ENCODE data around the gene RAD9A. TPM values are rescaled to one million over a fixed set of nuclear protein-coding genes. Genes with fewer than 3 reads are reported as not detected.

RAD9A gene
- total RNA-seq, 1 donor from 2014 or later = 28.9 TPM

GRCh38 chr11:67352546-67353316 lies 39.1 kb upstream of the RAD9A start:
- TF ChIP-seq CTCF (IDR thresholded peaks at IDR 0.05) = no peak
- H3K27ac ChIP-seq = peak overlapping the region; percentile 94
- DNase-seq = peak; percentile 82
- peaks cover 62% of the 10 kb centered on the region for H3K4me1 ChIP-seq
- intact Hi-C loops (cut with DNase I) = loop anchor here (5.0 kb wide), 1 partner anchor 35 kb away; no protein-coding TSS in a partner anchor
- peak; percentile 50 to 53 for ATAC-seq
- H3K4me3 ChIP-seq = peak overlapping the region; percentile 79
- no peaks in the 10 kb centered on the region for H3K27me3 ChIP-seq (ENCODE audit: low read depth)
- no peaks in the 10 kb centered on the region for H3K36me3 ChIP-seq
- H3K9me3 ChIP-seq = no peaks in the 10 kb centered on the region

- ATAC-seq (peak; percentile 95), DNase-seq (peak; percentile 99)
- no peaks in the 10 kb centered on the region for H3K9me3 ChIP-seq
- H3K36me3 ChIP-seq = no peaks in the 10 kb centered on the region
- H3K27ac ChIP-seq = peak within 1 kb of the TSS; percentile 94
- TF ChIP-seq CTCF (IDR thresholded peaks at IDR 0.05) = no peak
- no peaks in the 10 kb centered on the region for H3K27me3 ChIP-seq (ENCODE audit: low read depth)
- peaks cover 68% of the 10 kb centered on the region for H3K4me1 ChIP-seq
- peak within 1 kb of the TSS; percentile 79 for H3K4me3 ChIP-seq
- intact Hi-C loops (cut with DNase I) = loop anchor here (5.0 kb wide), 1 partner anchor 34 kb away; no protein-coding TSS in a partner anchor
Measured at GRCh38 chr11:67353317-67354074, 38.3 kb upstream of the RAD9A start, which contains the start of gene POLD4. Gene POLD4, minus strand, starts transcription at chr11:67353546. Its CDS starts 147 bp downstream, at chr11:67353399.

GRCh38 chr11:67354075-67355022 lies 37.4 kb upstream of the RAD9A start:
- H3K9me3 ChIP-seq = no peaks in the 10 kb centered on the region
- DNase-seq (peak; percentile 61), ATAC-seq (peak; percentile 2 to 3)
- no peaks in the 10 kb centered on the region for H3K27me3 ChIP-seq (ENCODE audit: low read depth)
- peak overlapping the region; percentile 79 for H3K4me3 ChIP-seq
- no peak for TF ChIP-seq CTCF (IDR thresholded peaks at IDR 0.05)
- H3K27ac ChIP-seq = peak overlapping the region; percentile 94
- peaks cover 68% of the 10 kb centered on the region for H3K4me1 ChIP-seq
- no peaks in the 10 kb centered on the region for H3K36me3 ChIP-seq
- intact Hi-C loops (cut with DNase I) = loop anchor here (5.0 kb wide), 1 partner anchor 33 kb away; no protein-coding TSS in a partner anchor

- DNase-seq (no peak), ATAC-seq (no peak)
- H3K4me1 ChIP-seq = peaks cover 68% of the 10 kb centered on the region
- H3K36me3 ChIP-seq = no peaks in the 10 kb centered on the region
- no peaks in the 10 kb centered on the region for H3K9me3 ChIP-seq
- H3K4me3 ChIP-seq = no peak overlapping the region
- H3K27ac ChIP-seq = peak overlapping the region; percentile 94
- intact Hi-C loops (cut with DNase I) = no loop called here
- H3K27me3 ChIP-seq (ENCODE audit: low read depth) = no peaks in the 10 kb centered on the region
- no peak for TF ChIP-seq CTCF (IDR thresholded peaks at IDR 0.05)
Measured at GRCh38 chr11:67355023-67355793, 36.6 kb upstream of the RAD9A start.
